ENCODE results near the gene BAZ1A. TPM values are rescaled to one million over a fixed set of nuclear protein-coding genes. Genes with fewer than 3 reads are reported as not detected.

Gene BAZ1A

DNA sequence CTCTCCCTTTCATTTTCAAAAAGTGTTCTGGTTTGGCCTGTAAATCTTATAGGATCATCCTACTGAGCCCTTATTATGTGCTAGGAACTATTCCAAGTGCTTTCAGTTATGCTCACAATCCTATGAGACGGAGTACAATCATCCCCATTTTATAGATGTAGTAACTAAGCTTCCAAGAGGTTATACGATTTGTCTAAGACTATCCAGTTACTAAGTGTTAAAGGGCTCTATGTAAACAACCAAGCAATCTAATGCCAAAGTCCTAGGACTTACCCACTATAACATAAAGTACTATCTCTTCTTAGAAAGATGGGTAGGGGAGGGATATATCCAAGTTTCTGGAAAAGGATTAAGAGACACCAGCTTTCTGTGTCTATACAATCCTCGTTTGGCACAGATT is 167.4 kb downstream of the BAZ1A start:
- H3K9me3 ChIP-seq (ENCODE audit: control insufficient read depth, low read length): no peaks in the 10 kb centered on the region
- 83% methylated on average over 1 of the region's 3 CpGs for whole genome bisulfite sequencing
- H3K4me2 ChIP-seq (ENCODE audit: low read length, poor library complexity, severe bottlenecking): no peak overlapping the region
- no peak overlapping the region for H2BK12ac ChIP-seq (ENCODE audit: low read length in 2 of 2)
- DNase-seq: no peak
- H3K23ac ChIP-seq (ENCODE audit: low read length in 2 of 2): no peak overlapping the region
- no peak overlapping the region for H3K4ac ChIP-seq (ENCODE audit: low read depth in 1 of 2, low read length in 2 of 2)
- no peak overlapping the region for H2AFZ ChIP-seq (ENCODE audit: low read depth, low read length)
- no peak overlapping the region for H3K18ac ChIP-seq (ENCODE audit: low read depth in 1 of 2, low read length in 2 of 2)
- H3K9ac ChIP-seq (ENCODE audit: low read length): no peak overlapping the region
- H2BK5ac ChIP-seq (ENCODE audit: low read depth, low read length, poor library complexity, severe bottlenecking): no peak overlapping the region
- H3K4me3 ChIP-seq (ENCODE audit: insufficient read depth in 1 of 2, low read depth in 1 of 2, low read length in 2 of 2): no peak overlapping the region
- H3K27me3 ChIP-seq (ENCODE audit: control insufficient read depth in 1 of 2, insufficient read depth in 1 of 2, low read length in 2 of 2): no peaks in the 10 kb centered on the region
- H4K91ac ChIP-seq (ENCODE audit: low read length): no peak overlapping the region
- H3K27ac ChIP-seq (ENCODE audit: low read length, poor library complexity, severe bottlenecking): no peak overlapping the region
- H3K36me3 ChIP-seq (ENCODE audit: control insufficient read depth in 1 of 2, insufficient read depth in 2 of 2, low read depth in 1 of 2, low read length in 2 of 2): peaks cover 3 to 23% of the 10 kb centered on the region in 2 experiments
- H3K4me1 ChIP-seq (ENCODE audit: control insufficient read depth, insufficient read depth, low read depth, low read length): no peaks in the 10 kb centered on the region
- no peak overlapping the region for H4K8ac ChIP-seq (ENCODE audit: low read length)
- H2AK5ac ChIP-seq (ENCODE audit: low read length, severe bottlenecking): no peak overlapping the region
- H3K79me1 ChIP-seq (replicated peaks; ENCODE audit: low read length, poor library complexity, severe bottlenecking): peaks cover 2% of the 10 kb centered on the region
- no peak overlapping the region for H2BK120ac ChIP-seq (ENCODE audit: low read depth, low read length)
- no peak overlapping the region for H3K14ac ChIP-seq (ENCODE audit: low read length in 2 of 2)
- no peak overlapping the region for H2BK15ac ChIP-seq (ENCODE audit: low read depth, poor library complexity, severe bottlenecking)

Small RNAs within 50 kb of the gene (small RNA-seq; reads per million reads assigned to genes)
- gene AL121603.1 (ENCODE audit: low read depth): not detected
- gene RNU7-41P (ENCODE audit: low read depth): not detected
